ENCODE results near the gene OR13C5.

DNA sequence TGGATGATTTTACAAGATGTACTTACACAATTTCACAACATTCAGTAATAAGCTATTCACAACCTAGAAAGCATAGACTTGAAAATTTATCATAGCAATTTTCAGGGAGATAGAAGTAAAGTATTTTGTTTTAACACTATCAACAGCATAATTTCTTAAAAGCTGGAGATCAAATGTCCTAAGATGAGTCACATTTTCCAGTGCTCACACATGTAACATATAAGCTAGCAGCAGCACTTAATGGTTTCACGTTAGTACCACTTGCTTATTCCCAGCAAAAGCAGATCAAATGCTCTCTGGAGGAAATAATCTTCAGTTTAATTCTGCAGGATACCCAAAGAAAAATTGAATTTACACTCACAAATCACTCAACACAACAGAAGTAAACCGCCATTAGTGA is 23.8 kb downstream of the OR13C5 start:
- TF ChIP-seq POLR2AphosphoS5 (IDR thresholded peaks at IDR 0.05; ENCODE audit: low read depth, low read length), result no peak
- TF ChIP-seq POLR2A (IDR thresholded peaks at IDR 0.05; ENCODE audit: low read depth, low read length), result no peak
- no peak for TF ChIP-seq TAF1 (IDR thresholded peaks at IDR 0.05; ENCODE audit: low read depth, low read length)
- no peak for TF ChIP-seq SPI1 (IDR thresholded peaks at IDR 0.05; ENCODE audit: low read depth, low read length)
